HTERT RPE-1 (cell line): ENCODE measurements around the gene EPAS1.

Experiments used
- in situ Hi-C: fragments of 300-500 bp; cut with MboI; formaldehyde crosslinking; loops from 4 replicates; pipeline ENCODE4 v1.14.3; 2020; ENCODE audit warnings: low sequenced_read_pairs

The EPAS1 gene

GRCh38 chr2:46380038-46380940, 83.1 kb downstream of the EPAS1 start:
- in situ Hi-C loops, result no loop called here

GRCh38 chr2:46381263-46381849, 84.1 kb downstream of the EPAS1 start:
- in situ Hi-C loops, result no loop called here

DNA sequence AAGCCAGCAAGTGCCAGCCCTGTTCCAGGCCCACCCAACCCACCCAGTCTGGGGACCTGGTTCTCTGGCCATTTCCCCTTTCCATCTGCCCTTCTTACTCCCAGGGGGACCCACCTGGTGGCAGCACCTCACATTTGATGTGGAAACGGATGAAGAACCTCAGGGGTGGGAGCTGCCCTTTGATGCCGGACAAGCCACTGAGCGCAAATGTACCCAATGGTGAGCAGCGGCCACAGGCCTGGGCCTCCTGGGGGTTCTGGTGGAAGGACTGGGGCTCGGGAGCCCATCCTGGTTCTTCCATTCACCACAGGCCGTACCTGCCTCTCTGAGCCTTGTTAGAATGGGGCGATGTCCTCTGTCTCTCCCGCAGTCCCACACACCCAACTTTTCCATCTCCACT, 84.7 kb downstream of the EPAS1 start:
- in situ Hi-C loops, result no loop called here

DNA sequence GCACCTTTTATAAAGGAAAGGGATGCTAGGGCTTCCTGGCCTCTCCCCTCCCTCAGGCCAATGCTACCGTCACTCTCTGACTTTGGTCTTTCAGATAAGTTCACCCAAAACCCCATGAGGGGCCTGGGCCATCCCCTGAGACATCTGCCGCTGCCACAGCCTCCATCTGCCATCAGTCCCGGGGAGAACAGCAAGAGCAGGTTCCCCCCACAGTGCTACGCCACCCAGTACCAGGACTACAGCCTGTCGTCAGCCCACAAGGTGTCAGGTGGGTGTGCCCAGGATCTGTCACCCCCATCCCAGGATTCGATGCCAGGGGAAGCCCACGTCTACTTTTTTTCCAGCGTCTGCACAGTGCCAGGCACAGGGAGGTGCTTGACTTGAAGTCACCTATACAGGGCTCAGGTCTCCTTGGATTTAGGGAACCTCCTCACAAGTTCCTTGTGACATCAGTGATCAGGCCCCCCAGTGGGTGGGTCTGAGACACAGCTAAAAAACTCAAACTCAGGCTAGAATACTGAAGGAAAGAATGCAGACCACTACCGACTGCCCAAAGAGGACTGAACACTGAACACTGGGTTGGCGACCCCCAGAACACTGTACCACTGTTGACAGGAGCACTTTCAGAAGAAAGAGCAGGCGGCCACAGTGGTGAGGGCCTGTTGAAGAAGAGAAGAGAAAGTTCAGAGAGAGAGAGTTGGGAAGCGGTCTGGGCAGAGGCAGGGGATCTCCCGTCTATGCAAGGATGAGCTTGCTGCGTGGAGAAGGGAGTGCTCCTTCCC, 85.3 kb downstream of the EPAS1 start:
- in situ Hi-C loops, result no loop called here

DNA sequence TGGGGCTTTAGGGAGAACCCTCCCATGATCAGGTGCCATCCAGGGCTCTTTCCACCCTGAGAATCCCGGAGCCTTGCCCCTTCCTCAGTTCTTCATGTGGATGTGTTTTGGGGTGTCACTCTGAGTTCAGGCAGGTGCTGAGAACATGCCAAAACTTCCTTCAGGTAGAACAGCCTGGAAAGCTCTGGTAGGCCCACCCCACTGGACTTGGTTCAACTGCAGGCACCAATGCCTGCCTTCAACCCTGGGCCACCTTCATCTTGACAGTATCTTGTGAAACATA, 85.8 kb downstream of the EPAS1 start:
- in situ Hi-C loops, result no loop called here

- in situ Hi-C loops, result no loop called here
Measured at GRCh38 chr2:46383784-46384456, 86.7 kb downstream of the EPAS1 start.

GRCh38 chr2:46384457-46384815, 87.2 kb downstream of the EPAS1 start:
- in situ Hi-C loops, result no loop called here

DNA sequence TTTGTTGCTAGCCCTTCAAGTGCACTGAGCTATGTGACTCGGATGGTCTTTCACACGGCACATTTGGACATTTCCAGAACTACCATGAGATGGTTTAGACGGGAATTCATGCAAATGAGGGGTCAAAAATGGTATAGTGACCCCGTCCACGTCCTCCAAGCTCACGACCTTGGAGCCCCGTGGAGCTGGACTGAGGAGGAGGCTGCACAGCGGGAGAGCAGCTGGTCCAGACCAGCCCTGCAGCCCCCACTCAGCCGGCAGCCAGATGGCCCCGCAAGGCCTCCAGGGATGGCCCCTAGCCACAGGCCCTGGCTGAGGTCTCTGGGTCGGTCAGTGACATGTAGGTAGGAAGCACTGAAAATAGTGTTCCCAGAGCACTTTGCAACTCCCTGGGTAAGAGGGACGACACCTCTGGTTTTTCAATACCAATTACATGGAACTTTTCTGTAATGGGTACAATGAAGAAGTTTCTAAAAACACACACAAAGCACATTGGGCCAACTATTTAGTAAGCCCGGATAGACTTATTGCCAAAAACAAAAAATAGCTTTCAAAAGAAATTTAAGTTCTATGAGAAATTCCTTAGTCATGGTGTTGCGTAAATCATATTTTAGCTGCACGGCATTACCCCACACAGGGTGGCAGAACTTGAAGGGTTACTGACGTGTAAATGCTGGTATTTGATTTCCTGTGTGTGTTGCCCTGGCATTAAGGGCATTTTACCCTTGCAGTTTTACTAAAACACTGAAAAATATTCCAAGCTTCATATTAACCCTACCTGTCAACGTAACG, 88.8 kb downstream of the EPAS1 start:
- in situ Hi-C loops, result no loop called here

DNA sequence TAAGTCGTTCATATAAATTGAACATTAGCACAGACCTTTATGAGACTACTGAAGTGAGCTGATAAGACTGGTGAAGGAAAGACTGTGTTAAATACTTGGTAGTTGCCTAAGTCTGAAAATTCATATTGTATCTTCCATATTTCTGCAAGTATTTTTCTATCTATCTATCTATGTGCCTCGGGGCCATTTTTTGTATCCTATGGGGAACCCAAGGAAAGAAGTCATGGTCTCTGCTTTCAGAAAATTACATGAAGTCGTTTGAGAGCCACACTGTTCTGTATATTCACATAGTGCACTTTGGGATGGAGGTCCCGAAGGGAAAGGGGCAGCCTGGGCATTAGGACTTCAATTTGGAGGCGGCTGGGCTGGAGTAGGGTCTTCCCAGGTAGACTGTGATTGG, 89.6 kb downstream of the EPAS1 start:
- in situ Hi-C loops, result no loop called here

GRCh38 chr2:46387292-46387691, 90.1 kb downstream of the EPAS1 start:
- in situ Hi-C loops, result no loop called here

DNA sequence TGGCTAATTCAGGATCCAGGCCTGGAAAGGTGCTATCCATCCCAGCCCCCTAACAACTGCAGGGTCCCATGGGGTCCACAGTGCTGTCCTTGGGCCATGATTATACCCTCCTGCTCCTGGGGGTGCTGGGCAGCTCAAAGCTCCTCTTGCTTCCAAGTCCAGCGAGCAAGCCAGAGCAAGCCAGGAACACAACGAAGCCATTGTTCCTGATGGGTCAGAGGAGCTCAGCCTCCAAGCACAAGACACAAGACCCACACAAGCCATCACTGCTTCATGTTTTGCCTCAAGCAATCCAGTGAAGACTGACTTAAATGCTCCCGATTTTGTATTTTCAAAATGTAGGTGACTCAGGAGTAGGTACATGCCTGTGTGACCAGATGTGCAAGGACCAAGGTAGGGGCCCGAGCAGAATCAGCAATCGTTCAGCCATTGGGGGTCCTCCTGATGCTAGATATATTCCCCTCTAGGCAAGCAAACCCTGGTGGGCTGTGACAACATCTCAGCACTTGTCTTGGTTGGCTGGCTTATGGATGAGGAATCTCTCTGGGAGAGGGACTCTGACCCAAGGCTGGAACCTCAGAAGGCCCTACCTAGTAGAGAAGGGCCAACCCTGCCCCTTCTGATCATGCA, 90.8 kb downstream of the EPAS1 start:
- in situ Hi-C loops, result no loop called here

DNA sequence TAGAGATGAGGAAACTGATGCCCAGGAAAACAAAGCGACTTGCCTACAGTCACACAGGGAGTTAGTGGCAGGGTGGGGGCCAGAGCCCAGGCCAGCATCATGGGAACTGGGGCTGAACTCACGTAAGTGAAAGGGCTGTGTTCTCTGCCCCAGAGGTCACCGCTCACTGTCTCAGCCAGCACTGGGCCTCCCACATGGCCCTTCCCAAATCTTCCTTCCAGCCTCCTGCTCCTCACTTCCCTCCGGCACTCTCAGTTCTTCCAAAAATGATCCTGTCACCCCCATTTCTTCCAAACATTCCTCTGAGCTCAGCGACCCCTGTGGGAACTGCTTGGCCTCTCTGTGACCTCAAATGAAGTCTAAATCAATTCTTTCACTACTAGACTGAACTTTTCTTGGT, 91.7 kb downstream of the EPAS1 start:
- in situ Hi-C loops, result no loop called here

GRCh38 chr2:46389417-46389916, 92.3 kb downstream of the EPAS1 start:
- in situ Hi-C loops, result no loop called here

DNA sequence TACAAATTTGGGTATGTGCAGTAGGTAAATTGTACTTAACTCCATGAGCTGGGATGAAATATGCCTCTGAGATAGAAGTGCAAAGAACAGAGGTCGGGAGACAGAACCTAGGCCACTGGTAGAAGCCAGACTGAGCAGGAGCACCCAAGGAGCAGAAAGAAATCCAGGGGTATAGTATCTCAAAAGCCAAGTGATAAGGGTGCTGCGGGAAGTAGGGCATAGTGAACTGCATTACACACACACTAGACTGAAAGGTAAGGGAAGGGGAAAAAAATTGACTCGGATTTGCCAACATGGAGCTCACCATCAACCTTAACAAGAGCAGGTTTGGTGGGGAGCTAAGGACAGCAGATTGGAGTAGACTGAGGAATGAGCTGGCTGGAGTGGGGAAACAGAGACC, 92.8 kb downstream of the EPAS1 start:
- in situ Hi-C loops, result no loop called here

DNA sequence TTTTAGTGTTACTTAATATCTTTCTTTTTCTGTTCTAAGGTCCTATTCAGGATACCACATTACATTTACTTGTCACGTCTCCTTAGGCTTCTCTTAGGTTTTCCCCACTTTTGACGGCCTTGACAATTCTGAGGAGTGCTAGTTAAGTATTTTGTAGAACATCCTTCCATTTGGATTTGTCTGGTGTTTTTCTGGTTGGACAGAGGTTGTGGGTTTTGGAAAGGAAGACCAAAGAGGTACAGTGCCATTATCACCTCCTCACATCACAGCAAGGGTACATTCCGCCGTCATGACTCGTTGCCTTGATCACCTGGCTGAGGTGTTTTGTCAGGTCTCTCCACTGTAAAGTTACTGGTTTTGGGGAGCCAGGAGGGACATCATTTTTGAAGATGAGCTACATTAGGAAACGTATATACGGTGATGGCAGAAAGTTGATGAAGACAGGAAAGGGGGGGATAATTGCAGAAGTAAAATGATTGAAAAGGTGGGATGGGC, 93.7 kb downstream of the EPAS1 start:
- in situ Hi-C loops, result no loop called here

- in situ Hi-C loops, result no loop called here
Measured at GRCh38 chr2:46392561-46393346, 95.5 kb downstream of the EPAS1 start.

DNA sequence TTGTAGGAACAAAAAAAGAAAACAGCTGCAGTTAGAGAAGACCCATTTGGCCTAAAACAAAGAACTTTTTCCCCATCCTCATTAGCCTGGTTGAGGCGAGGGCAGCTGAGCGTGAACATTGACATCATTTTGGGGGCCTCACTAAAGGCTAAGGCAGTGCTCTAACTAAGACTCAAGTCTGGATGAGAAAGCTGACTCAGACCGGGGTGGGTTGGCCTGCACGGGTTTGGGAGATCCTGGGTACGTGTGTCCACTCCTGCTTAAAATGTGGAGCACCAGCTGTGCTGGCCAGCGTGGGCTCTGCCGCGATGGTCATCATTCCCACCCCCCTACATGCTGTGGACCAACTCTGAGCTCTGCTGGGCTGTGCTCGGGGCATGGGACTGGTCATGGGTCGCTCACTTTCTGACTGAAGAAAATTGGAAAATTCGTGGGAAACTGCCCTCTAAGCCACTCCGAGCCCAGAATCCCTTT, 96.2 kb downstream of the EPAS1 start:
- in situ Hi-C loops, result no loop called here

DNA sequence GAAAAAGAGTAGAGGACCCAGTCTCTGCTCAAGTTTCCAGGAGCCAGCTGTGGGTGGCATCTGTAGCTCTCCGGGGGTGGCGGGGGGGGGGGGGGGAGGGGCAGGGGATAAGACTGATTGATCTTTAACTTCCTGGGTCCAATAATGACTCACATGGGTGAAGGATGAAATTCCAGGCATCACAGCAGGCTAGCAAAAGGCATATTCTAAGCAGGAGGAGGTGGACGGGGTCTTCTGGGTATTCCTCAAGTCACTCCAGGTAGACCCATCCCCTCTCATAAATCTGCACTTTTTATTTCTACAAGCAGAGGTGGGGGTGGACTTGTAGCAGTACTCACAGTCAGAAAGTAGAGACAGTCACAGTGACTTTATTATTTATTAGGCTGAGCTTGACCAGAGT, 96.7 kb downstream of the EPAS1 start:
- in situ Hi-C loops, result no loop called here
